NCI-H1436 treated with DMSO at 0.1 percent for 48 hours (cell line): ENCODE results near the gene MASP2.
"Not testable (repeated sequence)": the region's sequence is repeated elsewhere in the genome, so short reads cannot be mapped to it uniquely, and the experiment has no call there.

Experiments
- DNase-seq: peaks from one replicate; lab custom pipeline; 2025; lab: John Stamatoyannopoulos, UW

Gene MASP2

GRCh38 chr1:10990828-10991227, 56.2 kb downstream of the MASP2 start:
- DNase-seq = no peak

- not testable (repeated sequence) for DNase-seq
Observed at GRCh38 chr1:10989920-10990516, 57.0 kb downstream of the MASP2 start.

GRCh38 chr1:10989095-10989494, 57.9 kb downstream of the MASP2 start:
- DNase-seq = no peak

- DNase-seq = no peak
Observed at GRCh38 chr1:10987840-10988417, 59.1 kb downstream of the MASP2 start.

- no peak for DNase-seq
Observed at GRCh38 chr1:10986525-10986890, 60.5 kb downstream of the MASP2 start.

- DNase-seq = no peak
Observed at GRCh38 chr1:10980841-10981727, 66.0 kb downstream of the MASP2 start.

GRCh38 chr1:10980094-10980577, 66.9 kb downstream of the MASP2 start:
- DNase-seq = no peak

- DNase-seq = no peak
Observed at GRCh38 chr1:10979483-10979920, 67.5 kb downstream of the MASP2 start.

GRCh38 chr1:10978719-10979118, 68.3 kb downstream of the MASP2 start:
- DNase-seq = no peak
